GM21526 (cell line): ENCODE results near the gene UPK3A.
"Not testable (repeated sequence)": the region's sequence is repeated elsewhere in the genome, so short reads cannot be mapped to it uniquely, and the experiment has no call there.

Source experiments
- ATAC-seq: cut with Tn5 transposase; IDR thresholded peaks from one replicate; pipeline ENCODE4 v1.9.1; 2021; ENCODE audit warnings: moderate library complexity; ENCODE audit not compliant: unreplicated experiment, low FRiP score

Gene UPK3A

GRCh38 chr22:45324311-45324711, 39.6 kb downstream of the UPK3A start:
- ATAC-seq = no peak

- not testable (repeated sequence) for ATAC-seq
Measured at GRCh38 chr22:45328261-45328660, 43.5 kb downstream of the UPK3A start.

GRCh38 chr22:45328822-45329529, 44.2 kb downstream of the UPK3A start:
- ATAC-seq = no peak

- ATAC-seq = no peak
Measured at GRCh38 chr22:45329530-45329936, 44.8 kb downstream of the UPK3A start.

- ATAC-seq = no peak
Measured at GRCh38 chr22:45330548-45330947, 45.8 kb downstream of the UPK3A start.

GRCh38 chr22:45331486-45331885, 46.7 kb downstream of the UPK3A start:
- ATAC-seq = no peak

- ATAC-seq = no peak
Measured at GRCh38 chr22:45332001-45332400, 47.3 kb downstream of the UPK3A start.

GRCh38 chr22:45334068-45334467, 49.3 kb downstream of the UPK3A start:
- no peak for ATAC-seq

GRCh38 chr22:45334528-45334927, 49.8 kb downstream of the UPK3A start:
- no peak for ATAC-seq

- ATAC-seq = no peak
Measured at GRCh38 chr22:45335021-45335818, 50.5 kb downstream of the UPK3A start.

GRCh38 chr22:45335854-45336522, 51.2 kb downstream of the UPK3A start:
- ATAC-seq = no peak

GRCh38 chr22:45336971-45337431, 52.3 kb downstream of the UPK3A start:
- ATAC-seq = no peak

GRCh38 chr22:45337536-45337935, 52.8 kb downstream of the UPK3A start:
- ATAC-seq = no peak

GRCh38 chr22:45338795-45339194, 54.0 kb downstream of the UPK3A start:
- no peak for ATAC-seq

- ATAC-seq = no peak
Measured at GRCh38 chr22:45340323-45340722, 55.6 kb downstream of the UPK3A start.

GRCh38 chr22:45341498-45341897, 56.7 kb downstream of the UPK3A start:
- ATAC-seq = no peak

- no peak for ATAC-seq
Measured at GRCh38 chr22:45343143-45343542, 58.4 kb downstream of the UPK3A start.

GRCh38 chr22:45344334-45344733, 59.6 kb downstream of the UPK3A start:
- no peak for ATAC-seq
